T-helper 1 cell (primary cell): ENCODE measurements around the gene SLITRK1.

Experiments
- DNase-seq, 5 donors: peaks; one replicate each; pipeline ENCODE4 v3.0.0-alpha.2; 2012 to 2020
- total RNA-seq, 4 donors: gene quantifications; one replicate each; lab custom pipeline; 2026; lab: John Stamatoyannopoulos, UW

Gene SLITRK1, protein sequence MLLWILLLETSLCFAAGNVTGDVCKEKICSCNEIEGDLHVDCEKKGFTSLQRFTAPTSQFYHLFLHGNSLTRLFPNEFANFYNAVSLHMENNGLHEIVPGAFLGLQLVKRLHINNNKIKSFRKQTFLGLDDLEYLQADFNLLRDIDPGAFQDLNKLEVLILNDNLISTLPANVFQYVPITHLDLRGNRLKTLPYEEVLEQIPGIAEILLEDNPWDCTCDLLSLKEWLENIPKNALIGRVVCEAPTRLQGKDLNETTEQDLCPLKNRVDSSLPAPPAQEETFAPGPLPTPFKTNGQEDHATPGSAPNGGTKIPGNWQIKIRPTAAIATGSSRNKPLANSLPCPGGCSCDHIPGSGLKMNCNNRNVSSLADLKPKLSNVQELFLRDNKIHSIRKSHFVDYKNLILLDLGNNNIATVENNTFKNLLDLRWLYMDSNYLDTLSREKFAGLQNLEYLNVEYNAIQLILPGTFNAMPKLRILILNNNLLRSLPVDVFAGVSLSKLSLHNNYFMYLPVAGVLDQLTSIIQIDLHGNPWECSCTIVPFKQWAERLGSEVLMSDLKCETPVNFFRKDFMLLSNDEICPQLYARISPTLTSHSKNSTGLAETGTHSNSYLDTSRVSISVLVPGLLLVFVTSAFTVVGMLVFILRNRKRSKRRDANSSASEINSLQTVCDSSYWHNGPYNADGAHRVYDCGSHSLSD
- total RNA-seq, result 0 reads per million in 4 donors

DNA sequence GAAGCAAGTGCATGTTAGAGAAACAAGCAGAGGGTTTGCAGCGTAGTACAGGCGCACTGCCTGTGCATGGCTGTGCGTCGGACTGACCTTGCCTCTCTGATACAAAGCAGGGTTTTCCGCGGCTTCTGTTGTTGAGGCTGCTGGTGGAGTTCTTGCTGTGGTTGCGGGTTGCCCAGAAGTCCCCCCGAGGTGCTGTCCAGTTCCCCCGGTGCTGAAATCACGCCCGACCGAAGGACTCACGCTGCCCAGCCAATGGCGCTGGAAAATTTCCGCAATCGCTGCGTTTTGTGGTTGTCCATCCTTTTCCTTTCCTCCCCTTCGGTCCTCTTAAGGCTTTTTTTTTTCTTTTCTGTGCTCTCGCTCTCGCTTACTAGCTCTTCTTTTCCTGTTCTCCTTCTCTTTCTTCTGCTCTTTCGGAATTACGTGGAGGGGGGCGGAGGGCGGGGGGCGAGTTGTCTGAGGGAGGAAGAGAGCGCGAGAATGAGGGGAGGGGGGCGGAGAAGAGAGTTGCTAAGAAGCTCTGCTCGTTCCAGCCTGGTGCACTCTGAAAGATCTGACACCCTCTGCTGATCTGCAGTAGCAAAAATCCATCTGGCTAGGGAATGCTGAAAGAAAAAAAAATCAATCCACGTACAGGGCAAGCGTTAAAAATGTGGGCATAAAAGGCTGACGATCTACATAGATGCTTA, at the start of gene SLITRK1:
SLITRK1 (minus strand) TSS at position 558 of the 689 bp plus-strand sequence. CDS start 967 bp downstream, outside the sequence.
- no peak for DNase-seq

DNA sequence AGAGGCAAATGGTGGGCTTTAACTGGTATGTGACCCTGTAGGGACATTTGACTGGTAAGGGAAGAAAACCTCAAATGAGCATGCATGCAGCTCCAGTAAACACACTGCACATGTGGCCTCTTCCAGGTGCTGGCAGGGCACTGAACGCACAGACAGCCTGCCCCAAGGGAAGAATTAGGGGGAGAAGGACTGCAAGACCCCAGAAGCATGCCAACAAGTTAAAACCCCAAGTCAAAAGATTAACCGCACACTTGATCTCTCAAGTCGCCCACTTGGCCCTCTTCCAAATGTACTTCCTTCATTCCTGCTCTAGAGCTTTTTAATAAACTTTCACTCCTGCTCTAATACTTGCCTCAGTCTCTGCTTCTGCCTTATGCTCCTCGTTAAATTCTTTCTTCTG, 46.9 kb upstream of the SLITRK1 start:
- DNase-seq, result no peak

DNA sequence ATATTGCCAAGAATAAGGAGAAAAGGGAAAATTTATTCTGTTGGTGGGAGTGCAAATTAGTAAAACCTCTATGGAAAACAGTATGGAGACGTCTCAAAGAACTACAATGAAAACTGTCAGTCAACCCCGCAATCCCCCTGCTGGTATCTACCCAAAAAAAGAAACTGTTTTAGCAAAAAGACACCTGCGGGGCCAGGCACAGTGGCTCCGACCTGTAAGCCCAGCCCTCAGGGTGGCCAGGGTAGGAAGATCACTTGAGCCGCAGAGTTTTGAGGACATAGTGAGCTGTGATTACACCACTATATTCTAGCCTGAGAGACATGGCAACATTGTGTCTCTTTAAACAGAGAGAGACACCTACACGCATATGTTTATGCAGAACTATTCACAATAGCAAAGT, 37.5 kb upstream of the SLITRK1 start:
- no peak for DNase-seq

DNA sequence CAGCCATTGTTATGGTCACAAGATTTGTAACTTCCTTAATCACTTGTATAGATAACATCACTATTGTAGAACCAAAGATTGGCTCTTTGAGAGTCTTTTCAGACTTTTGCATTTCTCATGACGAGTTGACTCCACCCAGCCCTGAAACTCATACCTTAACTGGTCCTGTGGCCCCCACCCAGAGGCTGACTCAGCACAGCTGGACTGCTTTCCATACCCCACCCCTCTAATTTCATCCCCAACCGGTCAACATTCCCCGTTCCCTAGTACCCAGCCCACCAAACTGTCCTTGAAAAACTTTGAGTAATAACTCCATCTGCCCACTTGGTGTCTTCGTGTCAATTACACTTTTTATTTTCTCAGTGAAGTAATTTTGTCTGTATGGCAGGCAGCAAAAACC, 32.1 kb upstream of the SLITRK1 start:
- DNase-seq, result no peak

DNA sequence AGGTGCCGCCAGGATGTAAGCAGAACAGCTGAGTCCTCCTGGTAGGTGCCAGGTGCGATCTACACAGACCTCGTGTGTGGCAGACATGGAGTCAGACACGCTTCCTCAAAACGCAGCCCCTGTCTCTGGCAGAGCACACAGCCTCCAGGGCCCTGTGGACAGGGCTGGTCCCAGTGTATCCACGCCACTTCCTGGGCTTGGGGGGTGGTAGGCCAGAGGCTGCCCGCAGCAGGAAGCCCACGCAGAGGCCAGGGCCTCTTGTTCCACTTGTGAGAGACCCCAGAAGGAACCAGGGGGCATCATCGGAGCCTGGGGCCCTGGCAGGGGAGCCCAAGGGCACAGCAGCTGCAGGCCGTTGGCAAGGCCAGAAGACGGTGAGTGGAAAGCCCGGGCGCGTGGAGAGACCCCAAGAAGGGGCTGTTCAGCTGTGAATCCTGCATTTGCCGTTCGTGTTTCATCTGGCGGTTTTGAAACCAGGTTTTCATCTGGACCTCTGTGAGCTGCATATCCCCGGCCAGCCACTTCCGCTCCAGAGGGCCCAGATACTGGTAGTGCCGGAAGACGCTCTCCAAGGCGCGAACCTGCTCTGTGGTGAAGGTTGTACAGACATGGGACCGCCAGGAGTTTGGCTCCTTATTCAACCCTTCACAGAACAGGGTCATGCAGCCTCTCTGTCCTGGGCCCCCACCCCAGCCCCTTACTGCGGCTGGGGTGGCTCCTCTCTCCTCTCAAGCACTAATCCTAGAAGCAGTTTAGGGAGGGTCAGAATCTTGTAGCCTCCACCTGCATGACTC, 25.1 kb upstream of the SLITRK1 start:
- no peak for DNase-seq

DNA sequence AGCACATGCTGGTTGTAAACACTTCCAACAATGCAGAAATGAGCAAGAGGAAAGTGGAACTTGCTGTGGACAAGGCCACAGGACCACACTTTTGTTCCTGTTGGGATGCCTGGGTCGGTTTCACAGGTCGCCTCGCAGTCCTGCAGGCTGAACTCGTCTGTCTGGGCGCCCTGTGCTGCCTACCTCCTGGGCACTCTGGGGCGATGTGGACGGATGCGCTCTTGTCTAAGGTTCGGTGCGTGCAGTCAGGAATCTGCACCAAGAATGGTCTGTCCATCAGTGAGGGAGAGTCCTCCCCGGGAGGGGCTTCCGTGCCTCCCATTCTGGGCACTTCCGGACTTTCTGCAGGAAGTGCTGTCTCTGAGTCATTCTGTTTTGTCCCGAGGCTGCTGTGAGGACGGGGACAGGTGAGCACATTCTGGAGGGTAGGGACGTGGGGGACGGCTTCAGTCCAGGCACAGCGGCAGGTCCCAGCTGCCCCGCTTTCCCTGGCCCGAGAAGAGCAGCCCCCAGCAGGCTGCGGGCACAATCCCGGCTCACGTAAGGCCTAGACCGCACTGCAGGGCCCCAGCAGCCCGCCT, 24.1 kb upstream of the SLITRK1 start:
- DNase-seq, result no peak

DNA sequence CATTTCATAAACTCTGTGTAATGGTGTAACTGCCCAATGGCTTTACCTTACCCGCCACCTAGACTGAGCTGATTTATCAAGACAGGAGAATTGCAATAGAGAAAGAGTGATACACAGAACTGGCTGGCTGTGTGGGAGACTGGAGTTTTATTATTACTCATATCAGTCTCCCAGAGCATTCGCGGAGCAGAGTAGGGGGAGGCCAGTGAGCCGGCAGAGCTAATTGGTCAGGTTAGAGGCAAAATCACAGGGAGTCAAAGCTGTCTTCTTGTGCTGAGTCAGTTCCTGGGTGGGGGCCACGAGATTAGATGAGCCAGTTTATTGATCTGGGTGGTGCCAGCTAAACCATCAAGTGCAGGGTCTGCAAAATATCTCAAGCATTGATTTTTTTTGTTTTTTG, 23.4 kb upstream of the SLITRK1 start:
- DNase-seq, result no peak

DNA sequence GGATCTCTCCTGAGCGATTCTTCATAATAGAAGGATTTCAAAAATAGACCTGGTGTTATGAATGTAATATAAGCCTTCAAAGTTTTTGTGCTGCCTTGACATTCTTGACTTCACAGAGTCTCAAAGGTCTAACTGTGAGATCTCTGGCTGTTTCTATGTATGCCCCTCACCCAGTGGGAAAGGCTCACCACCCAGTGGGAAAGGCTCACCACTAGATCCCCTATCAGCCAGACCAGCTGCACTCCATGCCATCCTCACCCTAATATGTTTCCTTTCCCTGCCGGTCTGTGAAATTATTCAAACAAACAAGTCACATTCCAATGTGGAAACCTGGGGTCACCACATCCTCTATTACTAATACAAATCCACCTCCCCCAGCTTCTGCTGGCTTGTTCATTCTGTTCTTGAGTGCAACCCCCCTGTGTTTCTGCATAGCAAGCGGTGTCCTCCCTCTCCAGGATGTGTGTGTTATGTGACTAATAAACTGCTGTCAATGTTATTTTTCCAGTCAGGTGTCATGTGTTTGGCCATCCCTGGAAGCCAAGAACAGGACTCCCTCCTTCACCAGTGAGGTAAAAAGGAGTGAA, 13.8 kb upstream of the SLITRK1 start:
- no peak for DNase-seq

DNA sequence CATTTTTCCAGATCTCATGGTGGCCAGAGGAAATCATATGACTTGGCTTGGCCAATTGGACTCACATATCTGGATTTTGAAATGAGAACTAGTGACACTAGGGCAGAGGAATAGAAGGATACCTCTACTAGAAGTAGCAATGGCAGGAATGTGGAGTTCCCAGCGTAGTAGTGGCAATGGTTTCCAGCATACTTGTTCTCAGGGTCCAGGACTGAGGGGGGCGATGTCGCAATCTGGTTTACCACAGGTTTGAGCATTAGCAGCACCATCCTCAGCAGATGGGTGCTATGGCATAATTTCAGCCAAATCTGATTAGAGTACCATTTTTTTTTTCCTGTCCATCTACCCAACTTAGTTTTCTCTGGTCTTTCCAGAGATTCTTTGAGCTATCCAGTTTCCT, 8.1 kb upstream of the SLITRK1 start:
- no peak for DNase-seq

DNA sequence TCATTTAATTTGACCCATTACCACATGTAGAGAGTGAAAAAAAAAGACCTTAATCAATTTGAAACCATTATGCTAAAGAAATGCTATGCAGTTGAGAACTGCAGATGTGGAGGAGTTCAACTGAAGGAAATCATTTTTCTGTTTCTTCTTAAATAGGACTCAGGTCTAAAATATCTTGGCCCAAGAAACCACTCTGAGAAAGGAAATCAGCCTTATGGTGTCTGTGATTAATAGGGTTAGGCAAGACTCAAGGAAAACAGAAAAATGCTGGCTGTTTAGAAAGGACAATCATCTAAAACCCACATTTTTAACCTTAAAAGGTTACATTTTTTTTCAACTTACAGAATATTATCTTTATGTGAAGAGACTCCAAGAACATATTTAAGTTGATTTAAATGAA, 1.9 kb upstream of the SLITRK1 start:
- no peak for DNase-seq

DNA sequence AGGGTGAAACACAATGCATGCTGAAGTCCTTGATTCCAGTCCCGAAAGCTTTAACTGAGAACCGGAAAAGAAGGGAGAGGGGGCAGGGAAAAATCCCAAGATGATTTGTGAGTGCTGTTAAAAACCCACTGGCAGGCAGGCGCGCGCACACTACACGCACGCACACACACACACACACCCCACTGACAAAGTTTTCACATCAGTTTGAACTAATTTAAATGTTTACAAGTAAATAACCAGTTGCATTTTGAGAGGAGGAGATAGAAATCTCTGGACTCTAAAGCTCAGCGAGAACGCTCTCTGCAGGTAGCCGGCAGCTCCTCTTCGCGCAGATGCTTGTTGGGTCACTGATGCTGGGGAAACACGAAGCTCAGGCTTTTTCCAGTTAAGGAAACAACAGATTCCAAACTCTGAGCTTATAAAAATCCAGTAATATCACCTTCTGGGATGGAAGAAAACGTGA, 818 bp upstream of the SLITRK1 start:
- DNase-seq, result no peak

DNA sequence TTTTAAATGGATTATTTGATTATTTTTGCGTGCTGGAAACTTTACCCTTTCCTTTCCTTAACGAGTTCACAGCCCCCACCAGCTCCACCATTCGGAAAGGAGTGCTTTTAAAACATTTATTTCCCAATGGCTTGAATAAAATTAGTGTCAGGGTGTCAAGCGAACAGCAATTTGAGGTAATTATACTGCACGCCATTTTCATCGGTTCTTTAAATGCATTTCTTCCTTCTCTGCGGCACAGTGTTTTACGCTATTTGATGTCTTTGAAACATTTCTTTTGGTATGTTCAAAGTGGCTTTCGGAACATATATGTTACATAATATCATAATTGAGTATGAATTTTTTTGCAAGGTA, 309 bp upstream of the SLITRK1 start:
- DNase-seq, result no peak

DNA sequence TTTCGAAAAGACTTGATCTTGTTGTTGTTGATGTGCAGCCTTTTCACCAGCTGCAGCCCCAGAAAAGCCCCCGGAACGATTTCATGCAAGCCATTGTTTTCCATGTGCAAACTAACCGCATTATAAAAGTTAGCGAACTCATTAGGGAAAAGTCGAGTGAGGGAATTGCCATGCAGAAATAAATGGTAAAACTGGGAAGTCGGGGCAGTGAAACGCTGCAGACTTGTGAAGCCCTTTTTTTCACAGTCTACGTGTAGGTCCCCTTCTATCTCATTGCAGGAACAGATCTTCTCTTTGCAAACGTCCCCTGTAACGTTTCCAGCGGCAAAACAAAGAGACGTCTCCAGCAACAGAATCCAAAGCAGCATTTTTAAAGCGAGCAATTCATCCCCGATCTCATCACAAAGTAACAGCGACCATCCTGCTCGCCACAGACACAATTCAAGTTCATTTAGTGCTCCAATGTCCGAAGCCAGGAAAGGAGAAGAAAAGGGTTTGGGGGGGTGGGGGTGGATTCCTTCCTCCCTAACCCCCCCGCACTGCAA, 1.1 kb downstream of the SLITRK1 start:
- DNase-seq, result no peak

DNA sequence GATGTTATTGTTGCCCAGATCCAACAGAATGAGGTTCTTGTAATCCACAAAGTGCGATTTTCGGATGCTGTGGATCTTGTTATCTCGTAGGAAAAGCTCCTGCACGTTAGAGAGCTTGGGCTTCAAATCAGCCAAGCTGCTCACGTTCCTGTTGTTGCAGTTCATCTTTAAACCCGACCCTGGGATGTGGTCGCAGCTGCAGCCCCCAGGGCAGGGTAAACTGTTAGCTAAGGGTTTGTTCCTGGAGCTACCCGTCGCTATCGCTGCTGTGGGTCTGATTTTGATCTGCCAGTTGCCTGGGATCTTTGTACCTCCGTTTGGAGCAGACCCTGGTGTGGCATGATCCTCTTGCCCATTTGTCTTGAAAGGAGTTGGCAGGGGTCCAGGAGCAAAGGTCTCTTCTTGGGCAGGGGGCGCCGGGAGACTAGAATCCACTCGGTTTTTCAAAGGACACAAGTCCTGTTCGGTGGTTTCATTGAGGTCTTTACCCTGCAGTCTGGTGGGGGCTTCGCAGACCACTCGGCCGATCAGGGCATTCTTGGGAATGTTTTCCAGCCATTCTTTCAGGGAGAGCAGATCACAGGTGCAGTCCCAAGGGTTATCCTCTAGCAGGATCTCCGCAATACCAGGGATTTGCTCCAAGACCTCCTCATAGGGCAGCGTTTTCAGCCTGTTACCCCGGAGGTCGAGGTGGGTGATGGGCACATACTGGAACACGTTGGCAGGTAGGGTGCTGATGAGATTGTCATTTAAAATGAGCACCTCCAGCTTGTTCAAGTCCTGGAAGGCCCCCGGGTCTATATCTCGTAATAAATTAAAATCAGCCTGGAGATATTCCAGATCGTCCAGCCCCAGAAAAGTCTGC, 1.8 kb downstream of the SLITRK1 start:
- no peak for DNase-seq

DNA sequence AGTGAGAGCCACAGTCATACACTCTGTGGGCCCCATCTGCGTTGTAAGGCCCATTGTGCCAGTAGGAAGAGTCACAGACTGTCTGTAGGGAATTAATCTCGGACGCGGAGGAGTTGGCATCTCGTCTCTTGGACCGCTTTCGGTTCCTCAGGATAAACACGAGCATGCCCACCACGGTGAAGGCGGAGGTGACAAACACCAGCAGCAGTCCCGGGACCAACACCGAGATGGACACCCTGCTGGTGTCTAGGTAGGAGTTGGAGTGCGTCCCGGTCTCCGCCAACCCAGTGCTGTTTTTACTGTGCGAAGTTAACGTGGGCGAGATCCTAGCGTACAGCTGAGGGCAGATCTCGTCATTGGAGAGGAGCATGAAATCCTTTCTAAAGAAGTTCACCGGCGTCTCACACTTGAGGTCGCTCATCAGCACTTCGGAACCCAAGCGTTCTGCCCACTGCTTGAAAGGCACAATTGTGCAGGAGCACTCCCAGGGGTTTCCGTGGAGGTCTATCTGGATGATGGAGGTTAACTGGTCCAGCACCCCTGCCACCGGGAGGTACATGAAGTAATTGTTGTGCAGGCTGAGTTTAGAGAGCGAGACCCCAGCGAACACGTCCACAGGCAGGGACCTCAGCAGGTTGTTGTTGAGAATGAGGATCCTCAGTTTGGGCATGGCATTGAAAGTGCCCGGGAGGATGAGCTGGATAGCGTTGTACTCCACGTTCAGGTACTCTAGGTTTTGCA, 2.7 kb downstream of the SLITRK1 start:
- DNase-seq, result no peak

DNA sequence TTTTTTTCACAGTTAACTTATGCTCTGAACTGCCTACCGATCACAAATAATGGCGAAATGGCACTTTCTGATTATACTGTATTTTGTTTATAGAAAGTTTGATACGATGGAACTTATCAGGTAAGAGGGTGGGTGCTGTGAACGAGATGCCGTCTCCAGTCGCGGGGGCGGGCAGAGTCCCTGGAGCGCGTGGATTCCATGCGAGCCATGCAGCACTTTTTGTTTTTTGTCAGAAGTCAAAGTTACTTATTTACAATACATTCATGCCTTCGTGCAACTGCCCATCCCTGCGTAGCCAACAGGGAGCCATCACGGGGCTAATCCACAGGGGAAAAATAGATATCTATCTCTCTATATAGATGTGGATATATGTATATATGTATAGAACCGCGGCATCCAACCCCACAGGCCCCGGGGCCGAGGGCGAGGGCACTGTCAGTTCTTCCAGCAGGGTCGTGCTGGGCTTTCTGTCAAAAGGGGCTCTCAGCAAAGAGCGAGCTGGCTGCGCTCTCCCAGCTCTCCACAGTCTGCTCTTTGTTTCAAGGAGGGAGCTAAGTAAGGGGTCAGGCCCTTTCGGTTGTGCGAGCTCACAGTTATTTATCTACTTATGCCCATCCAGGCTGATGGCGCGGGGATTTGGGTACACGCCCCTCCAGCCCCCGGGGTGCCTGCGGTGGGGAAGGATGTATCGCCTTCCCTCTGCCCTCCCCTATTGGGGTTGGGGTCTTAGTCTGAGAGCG, 3.4 kb downstream of the SLITRK1 start:
- no peak for DNase-seq

DNA sequence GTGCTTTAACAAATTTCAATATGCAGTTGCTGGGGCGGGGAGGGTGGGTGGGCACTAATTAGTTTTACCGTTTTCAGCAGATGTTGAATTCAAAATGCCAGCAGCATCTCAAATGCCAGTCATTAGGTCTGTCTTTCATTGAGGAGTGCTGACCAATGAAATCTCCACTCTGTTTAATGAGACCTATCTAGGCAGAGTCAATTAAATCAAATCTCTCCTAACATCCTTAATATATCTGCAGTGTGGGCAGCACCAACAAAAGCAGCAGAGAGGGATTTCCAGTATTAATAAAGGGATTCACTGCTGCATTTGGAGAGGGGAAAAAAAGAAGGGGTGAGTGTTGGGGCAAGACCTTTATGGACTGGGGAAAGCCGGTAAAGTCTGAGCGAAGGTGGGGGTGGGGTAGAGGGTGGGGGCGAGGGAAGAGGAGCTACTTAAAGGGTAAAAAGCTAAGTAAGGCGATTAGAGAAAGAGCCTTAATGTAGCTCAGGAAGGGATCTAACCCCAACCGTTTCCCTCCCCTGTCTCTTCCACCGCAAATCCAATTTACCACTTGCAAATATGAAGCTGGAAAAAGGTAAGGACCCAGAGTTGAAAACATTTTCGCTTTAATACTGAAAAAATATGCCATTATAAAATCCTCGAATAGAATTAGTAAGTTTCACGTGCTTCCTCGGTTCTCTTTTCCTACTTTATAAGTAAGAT, 4.5 kb downstream of the SLITRK1 start:
- no peak for DNase-seq

DNA sequence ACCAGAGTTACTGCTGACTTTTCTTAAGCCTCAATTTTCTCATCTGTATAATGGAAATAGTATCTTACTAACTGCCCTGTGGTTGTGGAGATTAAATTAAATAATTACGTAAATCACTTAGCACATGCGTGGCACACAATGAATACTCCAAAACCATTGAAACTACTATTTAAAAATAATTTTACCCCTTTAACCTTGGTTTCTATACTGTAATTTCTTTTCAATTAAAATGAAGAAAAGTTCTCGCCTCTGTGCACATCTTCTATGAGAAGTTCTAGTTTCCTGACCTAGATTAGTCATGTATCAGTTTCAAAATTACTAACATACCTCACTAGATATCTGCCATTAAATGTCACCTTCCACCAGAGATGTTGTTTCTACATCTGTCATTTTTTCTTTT, 5.7 kb downstream of the SLITRK1 start:
- peak in 1 of 5 donors; percentile 4 for DNase-seq

DNA sequence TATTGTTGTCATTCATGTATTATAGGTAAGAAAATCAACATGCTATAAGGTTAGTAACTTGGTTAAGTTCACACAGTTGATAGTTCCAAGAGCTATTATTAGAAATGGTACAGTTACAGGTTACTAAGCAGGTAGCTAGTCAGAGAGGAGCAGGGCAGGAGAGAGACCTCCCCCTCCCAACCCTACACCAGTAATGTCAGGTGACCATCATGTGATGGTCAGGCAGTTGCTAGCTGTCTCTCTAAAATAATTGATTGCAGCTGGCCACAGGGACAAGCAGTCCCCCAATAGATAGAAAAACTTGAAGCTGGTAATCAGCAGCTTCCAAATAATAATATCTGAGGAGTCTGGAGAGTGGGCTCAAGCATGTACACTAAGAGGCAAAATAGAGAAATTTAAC, 14.6 kb downstream of the SLITRK1 start:
- no peak for DNase-seq
